ENCODE results near the gene LHFPL3.

DNA sequence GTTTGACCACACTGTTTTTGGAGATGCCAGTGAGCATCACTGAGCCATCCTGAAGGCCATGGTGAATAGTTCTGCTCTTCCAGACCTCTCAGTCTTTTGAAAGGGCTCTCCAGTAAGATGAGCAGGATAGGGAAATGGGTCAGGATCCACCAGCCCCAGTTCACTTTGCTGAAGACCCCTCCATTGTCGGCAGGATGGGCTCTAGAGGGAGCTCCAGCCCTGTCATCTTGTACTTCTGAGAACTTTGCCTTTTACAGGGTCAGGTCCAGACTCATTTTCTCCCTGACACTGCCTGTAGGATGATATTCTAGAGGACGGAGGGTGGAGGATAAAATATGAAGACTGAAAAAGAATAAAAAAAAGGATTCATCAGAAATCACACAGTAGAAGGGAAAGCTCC is 13.1 kb downstream of the LHFPL3 start:
- no peak for TF ChIP-seq CTCF (conservative IDR thresholded peaks at IDR 0.05 in 1 of 2, IDR thresholded peaks at IDR 0.05 in 1 of 2; ENCODE audit: low read depth in 1 of 2, low read length in 2 of 2)
- no peak for TF ChIP-seq EZH2 (IDR thresholded peaks at IDR 0.05; ENCODE audit: low read length, missing control alignments)

Data from fibroblast of lung (primary cell).